Activated CD8-positive, alpha-beta memory T cell treated with anti-CD3 and anti-CD28 coated beads, Interleukin-2, amount 50 U/mL, for 4 hours (primary cell): ENCODE results near the gene SMIM36.
"Not testable (repeated sequence)": the region's sequence is repeated elsewhere in the genome, so short reads cannot be mapped to it uniquely, and the experiment has no call there.

ENCODE experiments used
- DNase-seq: peaks from one replicate; pipeline ENCODE4 v3.0.0-alpha.2; 2020

The SMIM36 gene

DNA sequence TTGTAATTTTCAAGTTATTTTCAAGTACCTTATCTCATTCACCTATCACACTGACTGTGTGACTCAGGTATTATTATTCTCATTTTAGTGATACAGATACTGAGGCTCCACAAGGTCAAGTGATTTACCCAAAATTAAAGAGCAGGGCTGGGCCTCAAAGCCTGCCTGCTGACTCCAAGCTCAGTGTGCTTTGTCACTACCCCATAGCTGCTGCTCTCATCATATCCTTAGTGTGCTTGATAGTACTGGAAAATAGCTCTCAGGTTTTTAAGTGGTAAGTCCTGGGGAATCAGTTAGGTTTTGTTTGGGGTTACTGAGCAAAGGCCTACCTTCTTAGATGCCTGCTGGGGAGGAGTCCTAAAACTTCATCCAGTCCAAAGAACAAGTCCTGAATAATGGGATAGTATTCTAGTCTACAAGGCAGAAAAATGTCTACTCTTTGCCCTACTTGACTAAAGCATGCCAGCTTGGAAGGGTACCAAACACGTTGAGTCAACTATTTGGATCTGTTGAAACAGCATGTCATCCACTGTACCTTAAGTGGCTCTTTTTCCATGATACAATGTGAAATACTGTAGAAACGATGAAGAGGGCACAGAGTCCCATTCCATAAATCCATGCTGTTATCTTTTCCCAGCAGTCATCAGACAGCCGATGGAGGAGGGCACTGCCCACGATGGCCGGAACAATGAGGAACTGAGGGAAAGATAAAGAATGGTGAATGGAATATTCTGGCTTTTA, 100.4 kb downstream of the SMIM36 start:
- DNase-seq = no peak

DNA sequence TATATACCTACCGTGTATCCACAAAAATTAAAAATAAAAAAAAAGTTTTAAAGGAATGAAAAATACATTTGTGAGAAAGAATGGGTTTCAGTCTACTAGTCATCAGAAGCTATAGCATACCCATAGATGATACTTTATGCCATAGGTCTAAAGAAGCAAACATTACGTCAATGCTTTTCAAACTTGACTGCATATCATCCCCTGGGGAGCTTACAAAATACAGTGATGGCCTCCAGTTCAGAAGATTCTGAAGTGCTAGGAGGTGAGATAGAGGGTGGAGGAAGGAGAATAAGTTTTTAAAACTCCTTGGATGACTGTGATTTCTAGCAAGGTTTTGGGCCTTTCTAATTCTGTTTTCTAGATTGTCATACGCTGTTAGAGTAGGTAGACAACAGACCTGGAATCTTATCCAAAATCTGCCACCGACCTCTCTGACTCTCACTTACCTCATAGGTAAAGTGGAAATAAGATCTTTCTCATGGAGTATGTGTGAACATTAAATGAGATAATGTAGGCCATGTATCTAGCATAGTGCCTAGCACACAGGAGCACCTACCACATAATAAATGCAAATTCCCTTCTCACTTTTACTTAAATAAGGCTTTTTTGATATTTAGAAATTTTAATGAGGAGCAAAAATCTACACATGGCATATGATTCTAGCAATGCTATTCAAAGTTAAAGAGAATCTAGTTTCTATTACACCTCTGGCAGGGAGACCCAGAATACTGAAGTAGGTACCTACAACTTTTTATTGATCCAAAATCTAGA, 102.0 kb downstream of the SMIM36 start:
- no peak for DNase-seq

DNA sequence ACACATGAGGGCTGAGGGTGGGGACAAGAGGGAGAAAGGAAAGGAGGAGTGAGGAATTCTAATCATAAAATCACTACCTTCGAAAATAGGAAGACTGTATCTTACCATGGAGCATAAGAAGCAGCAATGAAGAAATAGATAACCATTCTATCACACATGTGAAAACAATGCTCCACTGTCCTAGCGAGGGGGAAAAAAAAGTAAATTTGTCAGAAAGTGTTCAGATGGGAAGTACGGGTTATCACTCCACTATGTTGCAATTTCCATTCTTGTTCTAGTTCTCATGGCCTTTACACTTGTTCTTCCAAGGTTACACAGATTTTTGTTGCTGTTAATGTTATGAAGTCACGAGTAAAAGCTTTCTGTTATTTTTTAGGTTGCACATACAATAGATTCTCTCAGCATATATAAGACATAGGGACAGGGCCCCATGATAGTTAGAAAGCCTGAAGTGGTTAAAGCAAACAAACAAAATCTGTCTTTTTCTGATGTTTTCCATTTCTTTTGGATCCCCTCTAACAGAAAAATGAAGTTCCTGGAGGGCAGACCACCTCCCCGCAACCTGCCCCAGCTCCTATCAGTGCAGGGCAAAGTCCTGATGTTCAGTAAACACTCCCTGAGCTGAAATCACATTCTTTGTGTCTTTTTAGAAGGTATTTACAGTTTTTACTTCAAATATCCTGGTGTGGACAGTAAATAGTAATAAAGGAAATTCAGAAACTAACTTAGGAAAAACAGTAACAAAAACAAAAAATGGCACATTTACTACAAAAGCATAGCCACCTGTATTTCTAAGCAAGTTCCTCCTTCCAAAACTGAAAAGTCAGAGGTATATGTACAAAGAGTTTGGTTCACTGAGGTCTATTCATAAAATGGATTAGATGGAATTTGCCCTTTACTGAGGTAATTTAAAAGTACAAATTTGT, 103.3 kb downstream of the SMIM36 start:
- no peak for DNase-seq

DNA sequence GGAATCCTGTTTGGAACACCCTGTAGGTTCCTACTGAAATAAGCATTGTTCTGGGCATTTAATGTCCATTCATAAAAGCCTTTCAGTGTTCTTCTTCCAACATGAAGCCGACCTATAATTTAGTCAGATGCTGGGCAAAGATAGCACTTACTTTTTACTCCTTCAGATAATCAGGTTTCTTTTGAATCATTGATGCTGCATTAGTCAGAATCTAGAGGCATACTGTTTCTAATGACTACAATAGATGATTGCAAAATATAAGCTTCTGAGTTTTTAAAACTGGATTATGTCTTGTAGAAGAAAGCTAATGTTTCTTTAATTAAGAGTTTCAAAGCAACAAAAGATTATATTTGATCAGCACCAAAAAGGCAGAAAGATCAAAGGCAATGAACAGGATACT, 105.7 kb downstream of the SMIM36 start:
- no peak for DNase-seq

DNA sequence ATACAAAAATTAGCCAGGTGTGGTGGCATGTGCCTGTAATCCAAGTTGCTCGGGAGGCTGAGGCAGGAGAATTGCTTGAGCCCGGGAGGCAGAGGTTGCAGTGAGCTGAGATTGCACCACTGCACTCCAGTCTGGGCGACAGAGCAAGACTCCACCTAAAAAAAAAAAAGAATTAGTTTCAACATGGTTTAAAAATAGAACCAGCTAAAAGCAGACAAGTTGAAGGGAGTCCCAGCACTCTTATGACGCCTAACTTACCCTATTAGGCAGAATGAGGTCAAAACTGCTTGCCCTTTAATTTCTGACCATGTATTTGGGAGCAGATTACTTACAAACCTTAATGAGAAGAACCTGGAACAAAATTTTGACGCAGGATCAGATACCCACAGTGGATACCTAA, 107.1 kb downstream of the SMIM36 start:
- not testable (repeated sequence) for DNase-seq

DNA sequence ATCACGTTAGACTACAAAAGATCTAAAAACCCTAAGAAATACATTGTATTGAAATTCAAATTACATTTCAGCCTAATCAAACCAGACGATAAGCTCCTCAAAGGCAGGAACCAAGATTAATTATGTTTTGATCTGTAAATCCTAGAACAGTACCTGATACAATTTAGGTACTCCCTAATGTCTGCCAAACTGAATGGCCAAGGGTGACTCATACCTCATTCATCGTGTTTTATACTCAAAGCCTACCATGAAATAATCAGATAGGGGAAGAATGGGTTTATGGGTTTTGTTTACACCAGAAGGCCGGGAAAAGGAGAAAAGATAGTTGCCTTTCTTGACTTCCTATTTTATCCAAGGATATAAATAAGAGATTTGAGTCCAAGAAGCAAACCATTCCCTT, 108.9 kb downstream of the SMIM36 start:
- DNase-seq = no peak
